Measurements from ENCODE around the gene TMEM138.

- TF ChIP-seq, protein P1, sequence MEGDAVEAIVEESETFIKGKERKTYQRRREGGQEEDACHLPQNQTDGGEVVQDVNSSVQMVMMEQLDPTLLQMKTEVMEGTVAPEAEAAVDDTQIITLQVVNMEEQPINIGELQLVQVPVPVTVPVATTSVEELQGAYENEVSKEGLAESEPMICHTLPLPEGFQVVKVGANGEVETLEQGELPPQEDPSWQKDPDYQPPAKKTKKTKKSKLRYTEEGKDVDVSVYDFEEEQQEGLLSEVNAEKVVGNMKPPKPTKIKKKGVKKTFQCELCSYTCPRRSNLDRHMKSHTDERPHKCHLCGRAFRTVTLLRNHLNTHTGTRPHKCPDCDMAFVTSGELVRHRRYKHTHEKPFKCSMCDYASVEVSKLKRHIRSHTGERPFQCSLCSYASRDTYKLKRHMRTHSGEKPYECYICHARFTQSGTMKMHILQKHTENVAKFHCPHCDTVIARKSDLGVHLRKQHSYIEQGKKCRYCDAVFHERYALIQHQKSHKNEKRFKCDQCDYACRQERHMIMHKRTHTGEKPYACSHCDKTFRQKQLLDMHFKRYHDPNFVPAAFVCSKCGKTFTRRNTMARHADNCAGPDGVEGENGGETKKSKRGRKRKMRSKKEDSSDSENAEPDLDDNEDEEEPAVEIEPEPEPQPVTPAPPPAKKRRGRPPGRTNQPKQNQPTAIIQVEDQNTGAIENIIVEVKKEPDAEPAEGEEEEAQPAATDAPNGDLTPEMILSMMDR (IDR thresholded peaks at IDR 0.05) = no peak
- TF ChIP-seq POLR2A (IDR thresholded peaks at IDR 0.05) = no peak
Observed at GRCh38 chr11:61343792-61344745, 18.1 kb upstream of the TMEM138 start.

Measured in Peyer's patch (tissue), 4 donors.